ENCODE measurements around the gene ATRIP. TPM values are rescaled to one million over a fixed set of nuclear protein-coding genes. Genes with fewer than 3 reads are reported as not detected.

ATRIP gene
- polyA plus RNA-seq, 1 of the 3 experiments (the other 2 are of a cell fraction), result 5.6 TPM

DNA sequence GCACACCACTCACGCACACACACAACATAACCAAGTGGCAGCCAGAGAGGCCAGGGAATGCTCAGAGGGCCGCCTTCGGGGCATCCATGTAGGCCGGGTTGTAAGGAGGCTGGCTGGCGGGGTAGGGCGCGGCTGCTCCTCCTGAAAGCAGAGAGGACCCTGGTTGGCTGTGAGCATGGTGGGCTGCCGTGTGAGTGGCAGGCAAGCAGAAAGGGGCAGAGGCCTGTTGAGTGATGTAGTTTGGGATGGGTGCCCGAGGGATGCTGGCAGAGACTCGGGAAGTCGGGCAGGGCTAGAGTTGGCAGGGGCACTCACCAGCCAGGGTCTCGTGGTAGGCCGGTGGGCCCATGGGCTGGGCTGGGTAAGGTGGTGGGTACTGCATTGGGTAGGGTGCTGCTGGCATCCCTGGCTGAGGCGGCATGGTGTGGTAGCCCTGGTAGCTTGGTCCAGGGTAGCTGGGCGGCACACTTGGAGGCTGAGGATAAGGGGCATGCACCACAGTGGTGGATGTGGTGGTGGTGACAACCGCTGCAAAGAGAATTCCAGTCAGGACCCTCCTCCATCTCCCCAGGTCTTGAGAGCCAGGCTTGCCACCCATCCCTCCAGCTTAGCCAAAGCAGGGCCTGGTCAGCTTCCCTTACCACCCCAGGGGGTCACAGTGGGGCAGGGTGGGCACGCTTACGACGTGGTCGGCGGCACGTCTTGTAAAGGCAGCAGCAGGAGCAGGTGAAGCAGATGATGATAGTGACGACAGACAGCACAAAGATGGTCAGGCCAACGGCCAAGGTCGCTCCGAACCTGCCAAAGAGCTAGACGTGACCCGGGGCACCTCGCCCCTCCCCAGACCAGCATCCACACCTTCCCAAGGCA is 22.7 kb downstream of the ATRIP start:
- Histone ChIP-seq H3K4me1 (ENCODE audit: control insufficient read depth in 1 of 2, insufficient read depth in 2 of 2, low read depth in 1 of 2, low read length in 1 of 2) (peaks cover 16 to 63% of the 10 kb centered on the region in 2 experiments; a peak in 2 of 4 replicates), H3K27ac (ENCODE audit: low read depth in 2 of 2, low read length in 1 of 2) (peak overlapping the region in 1 of 2 experiments; percentile 99; a peak in 1 of 4 replicates), H3K9me3 (no peaks in the 10 kb centered on the region), H3K9me2 (no peaks in the 10 kb centered on the region), H3K4me2 (no peak overlapping the region), H3K4me3 (ENCODE audit: low read depth in 2 of 2, low read length in 1 of 2) (no peak overlapping the region), H3K79me2 (ENCODE audit: insufficient read depth) (peaks cover 68% of the 10 kb centered on the region), H3F3A (replicated peaks; ENCODE audit: insufficient read depth) (peaks cover 18% of the 10 kb centered on the region), H3K36me3 (replicated peaks in 1 of 2; ENCODE audit: control insufficient read depth in 1 of 2, insufficient read depth in 2 of 2, low read length in 1 of 2) (peaks cover 0 to 26% of the 10 kb centered on the region in 2 experiments), H4K20me1 (ENCODE audit: insufficient read depth) (no peaks in the 10 kb centered on the region), H3K9ac (no peak overlapping the region), H2AFZ (ENCODE audit: low read depth) (no peak overlapping the region), H3K27me3 (ENCODE audit: insufficient read depth) (no peaks in the 10 kb centered on the region)
- 98% methylated on average over 14 of the region's 29 CpGs for WGBS (ENCODE audit: low lambda C conversion rate)
- ChIA-PET POLR2A (interaction anchor here (2.1 kb wide), 1 partner anchor 34 kb away, joined by 6 read pairs; the partner anchor contains the start of gene SHISA5), CTCF (interaction anchor here (0.7 to 8.2 kb wide), 5 partner anchors 33 to 143 kb away, joined by 3 to 136 read pairs (median 6); partner anchors contain the start of gene PFKFB4)
- TF ChIP-seq TAF1 (IDR thresholded peaks at IDR 0.05; ENCODE audit: borderline replicate concordance, low read depth, low read length), result no peak
- TF ChIP-seq ELF1 (IDR thresholded peaks at IDR 0.05), result no peak
- TF ChIP-seq, protein P1, sequence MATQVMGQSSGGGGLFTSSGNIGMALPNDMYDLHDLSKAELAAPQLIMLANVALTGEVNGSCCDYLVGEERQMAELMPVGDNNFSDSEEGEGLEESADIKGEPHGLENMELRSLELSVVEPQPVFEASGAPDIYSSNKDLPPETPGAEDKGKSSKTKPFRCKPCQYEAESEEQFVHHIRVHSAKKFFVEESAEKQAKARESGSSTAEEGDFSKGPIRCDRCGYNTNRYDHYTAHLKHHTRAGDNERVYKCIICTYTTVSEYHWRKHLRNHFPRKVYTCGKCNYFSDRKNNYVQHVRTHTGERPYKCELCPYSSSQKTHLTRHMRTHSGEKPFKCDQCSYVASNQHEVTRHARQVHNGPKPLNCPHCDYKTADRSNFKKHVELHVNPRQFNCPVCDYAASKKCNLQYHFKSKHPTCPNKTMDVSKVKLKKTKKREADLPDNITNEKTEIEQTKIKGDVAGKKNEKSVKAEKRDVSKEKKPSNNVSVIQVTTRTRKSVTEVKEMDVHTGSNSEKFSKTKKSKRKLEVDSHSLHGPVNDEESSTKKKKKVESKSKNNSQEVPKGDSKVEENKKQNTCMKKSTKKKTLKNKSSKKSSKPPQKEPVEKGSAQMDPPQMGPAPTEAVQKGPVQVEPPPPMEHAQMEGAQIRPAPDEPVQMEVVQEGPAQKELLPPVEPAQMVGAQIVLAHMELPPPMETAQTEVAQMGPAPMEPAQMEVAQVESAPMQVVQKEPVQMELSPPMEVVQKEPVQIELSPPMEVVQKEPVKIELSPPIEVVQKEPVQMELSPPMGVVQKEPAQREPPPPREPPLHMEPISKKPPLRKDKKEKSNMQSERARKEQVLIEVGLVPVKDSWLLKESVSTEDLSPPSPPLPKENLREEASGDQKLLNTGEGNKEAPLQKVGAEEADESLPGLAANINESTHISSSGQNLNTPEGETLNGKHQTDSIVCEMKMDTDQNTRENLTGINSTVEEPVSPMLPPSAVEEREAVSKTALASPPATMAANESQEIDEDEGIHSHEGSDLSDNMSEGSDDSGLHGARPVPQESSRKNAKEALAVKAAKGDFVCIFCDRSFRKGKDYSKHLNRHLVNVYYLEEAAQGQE (IDR thresholded peaks at IDR 0.05; ENCODE audit: low read depth, low read length), result no peak
- no peak for TF ChIP-seq POLR2AphosphoS5 (IDR thresholded peaks at IDR 0.05; ENCODE audit: low read depth, low read length)
- TF ChIP-seq, protein P2, sequence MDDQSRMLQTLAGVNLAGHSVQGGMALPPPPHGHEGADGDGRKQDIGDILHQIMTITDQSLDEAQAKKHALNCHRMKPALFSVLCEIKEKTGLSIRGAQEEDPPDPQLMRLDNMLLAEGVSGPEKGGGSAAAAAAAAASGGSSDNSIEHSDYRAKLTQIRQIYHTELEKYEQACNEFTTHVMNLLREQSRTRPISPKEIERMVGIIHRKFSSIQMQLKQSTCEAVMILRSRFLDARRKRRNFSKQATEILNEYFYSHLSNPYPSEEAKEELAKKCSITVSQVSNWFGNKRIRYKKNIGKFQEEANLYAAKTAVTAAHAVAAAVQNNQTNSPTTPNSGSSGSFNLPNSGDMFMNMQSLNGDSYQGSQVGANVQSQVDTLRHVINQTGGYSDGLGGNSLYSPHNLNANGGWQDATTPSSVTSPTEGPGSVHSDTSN (IDR thresholded peaks at IDR 0.05), result no peak
- TF ChIP-seq, protein P3, sequence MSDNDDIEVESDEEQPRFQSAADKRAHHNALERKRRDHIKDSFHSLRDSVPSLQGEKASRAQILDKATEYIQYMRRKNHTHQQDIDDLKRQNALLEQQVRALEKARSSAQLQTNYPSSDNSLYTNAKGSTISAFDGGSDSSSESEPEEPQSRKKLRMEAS (IDR thresholded peaks at IDR 0.05; ENCODE audit: low read depth), result no peak
- no peak for TF ChIP-seq FOXM1 (IDR thresholded peaks at IDR 0.05; ENCODE audit: low read depth)
- TF ChIP-seq FOXJ3 (CRISPR knock-in tag; IDR thresholded peaks at IDR 0.05), result no peak
- TF ChIP-seq GATA2 (CRISPR knock-in tag; IDR thresholded peaks at IDR 0.05), result no peak
- no peak for TF ChIP-seq GABPA (IDR thresholded peaks at IDR 0.05; ENCODE audit: low read depth)
- TF ChIP-seq FOSL2 (IDR thresholded peaks at IDR 0.05; ENCODE audit: borderline replicate concordance, low read depth), result no peak
- TF ChIP-seq MEF2A (IDR thresholded peaks at IDR 0.05; ENCODE audit: borderline replicate concordance, low read depth), result no peak
- DNase-seq, result peak; percentile 23
